SK-N-DZ (cell line): ENCODE results near the gene SCLT1.

ENCODE experiments used
- DNase-seq: peaks from one replicate; pipeline ENCODE4 v3.0.0-alpha.2; 2015; ENCODE audit warnings: low spot score

Gene SCLT1

DNA sequence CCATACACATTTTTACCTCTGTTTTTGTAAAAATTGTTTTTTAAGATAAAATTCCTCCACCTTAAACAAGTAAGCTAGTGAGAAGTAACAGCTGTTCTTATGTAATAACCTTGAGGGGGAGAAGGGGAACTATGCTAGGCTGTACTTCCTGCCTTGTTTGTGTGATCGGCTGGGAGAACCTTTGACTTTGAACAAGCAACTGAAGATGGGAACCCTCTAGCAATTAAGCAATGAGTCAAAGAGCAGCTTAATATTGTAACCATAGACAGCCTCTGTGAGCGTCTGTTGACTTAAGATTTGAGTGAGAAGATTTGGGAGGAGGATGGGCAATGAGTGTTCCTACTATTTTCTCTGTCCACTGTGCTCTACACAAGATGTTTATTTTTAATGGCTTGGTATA, 135.1 kb downstream of the SCLT1 start:
- no peak for DNase-seq

DNA sequence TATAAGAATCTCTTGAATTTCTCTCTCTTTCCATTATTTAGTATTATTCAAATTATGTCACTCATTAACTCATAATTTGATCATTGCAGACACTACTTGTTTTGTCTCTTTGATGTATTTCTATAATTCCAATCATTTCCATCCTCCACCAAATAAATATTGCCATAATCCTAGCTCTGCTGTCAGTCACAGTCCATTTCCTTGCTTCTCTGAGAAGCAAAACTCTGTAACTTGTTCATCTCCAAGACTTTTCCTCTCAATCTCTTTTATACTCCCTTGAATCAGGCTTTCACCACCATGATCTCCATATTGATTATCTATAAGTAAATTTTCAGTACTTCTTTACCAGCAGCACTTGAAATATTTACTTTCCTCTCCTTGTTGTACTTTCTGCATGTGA, 135.9 kb downstream of the SCLT1 start:
- DNase-seq: no peak

DNA sequence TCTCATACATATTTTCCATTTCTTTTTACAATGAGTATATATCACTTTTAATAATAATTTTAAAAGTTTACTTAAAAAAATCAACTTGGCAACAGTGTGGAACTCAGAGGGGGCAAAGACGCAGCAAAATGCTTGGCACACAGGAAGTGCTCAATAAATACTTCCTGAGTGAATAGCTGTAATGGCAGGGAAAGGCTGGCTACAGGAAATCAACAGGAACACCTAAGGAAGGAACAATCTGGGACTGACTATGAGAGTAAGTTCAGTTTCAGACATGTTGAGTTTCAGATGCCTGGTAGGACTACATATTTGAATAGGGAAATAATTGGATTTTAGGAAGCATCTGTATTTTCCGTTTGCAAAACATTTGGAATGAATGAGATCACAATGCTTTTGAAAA, 137.6 kb downstream of the SCLT1 start:
- DNase-seq: no peak

DNA sequence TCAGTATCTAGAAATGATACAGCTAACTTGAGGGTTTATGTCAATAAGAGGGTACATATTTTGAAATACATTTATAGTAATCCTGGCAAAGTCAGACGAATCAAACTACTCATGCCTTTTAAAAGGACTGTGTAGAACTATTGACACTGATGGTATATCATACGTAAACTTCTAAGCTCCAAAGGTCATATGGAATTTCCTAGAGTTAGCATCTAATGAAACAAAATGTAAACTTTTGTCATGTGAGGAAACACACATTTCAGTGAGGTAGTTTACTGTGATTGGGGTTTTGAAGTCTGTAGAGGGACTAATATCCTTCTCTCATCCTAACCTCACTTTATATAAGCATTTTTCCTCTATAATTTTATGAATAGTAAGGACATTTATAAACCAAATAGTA, 138.4 kb downstream of the SCLT1 start:
- DNase-seq: no peak

DNA sequence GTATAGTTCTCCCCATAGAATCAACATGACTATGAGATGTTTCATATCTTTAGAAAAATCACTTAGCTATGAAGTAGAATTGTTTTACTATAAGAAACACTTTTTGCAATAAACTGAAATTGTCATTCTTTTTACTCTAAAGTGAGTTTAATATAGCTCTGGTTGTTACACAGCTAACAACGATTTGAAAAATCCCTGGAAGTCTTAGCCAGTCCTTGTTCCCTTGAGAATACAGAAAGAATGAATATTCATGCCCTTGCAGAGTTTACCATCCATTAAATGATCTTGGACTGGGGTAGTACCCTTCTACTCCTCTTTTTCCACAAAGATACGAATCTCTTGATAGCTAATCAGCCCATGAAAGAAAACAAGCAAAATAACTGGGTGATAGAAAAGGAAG, 142.0 kb downstream of the SCLT1 start:
- DNase-seq: no peak

DNA sequence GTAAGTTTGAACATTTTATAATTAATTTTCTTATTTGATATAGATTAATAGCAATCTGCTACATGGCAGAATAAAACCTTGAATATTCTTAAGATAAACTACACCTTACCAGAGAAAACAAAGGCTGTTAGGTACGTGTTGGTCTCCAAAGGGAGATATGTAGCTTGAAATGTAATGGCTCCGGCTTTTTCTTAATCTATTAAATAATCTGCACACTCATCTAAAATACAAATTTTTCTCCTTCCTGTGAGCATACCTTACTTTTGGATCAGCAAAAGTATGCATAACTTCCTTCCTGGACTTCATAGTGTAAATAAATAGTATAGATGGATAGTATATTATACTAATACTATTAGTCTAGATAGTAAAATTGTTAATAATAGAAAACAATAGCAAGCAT, 142.5 kb downstream of the SCLT1 start:
- DNase-seq: no peak

DNA sequence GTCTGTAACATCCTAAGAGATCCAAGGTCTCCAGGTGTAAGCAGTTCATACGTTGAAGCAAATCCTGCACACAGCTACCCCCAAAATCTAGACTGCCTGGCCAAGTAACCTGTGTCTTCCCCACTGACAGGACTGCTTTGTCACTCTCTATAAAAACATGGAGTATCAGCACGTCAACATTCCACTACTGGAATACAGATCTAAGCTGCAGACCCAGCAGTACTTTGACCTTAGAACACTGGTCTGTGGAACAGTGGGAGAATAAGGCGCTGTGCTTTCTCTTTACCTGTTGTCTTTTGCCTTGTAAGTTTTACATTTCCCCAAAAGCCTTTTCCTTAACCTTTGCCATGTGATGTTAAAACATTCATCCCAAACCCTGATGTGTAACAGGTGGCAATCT, 146.4 kb downstream of the SCLT1 start:
- DNase-seq: no peak

DNA sequence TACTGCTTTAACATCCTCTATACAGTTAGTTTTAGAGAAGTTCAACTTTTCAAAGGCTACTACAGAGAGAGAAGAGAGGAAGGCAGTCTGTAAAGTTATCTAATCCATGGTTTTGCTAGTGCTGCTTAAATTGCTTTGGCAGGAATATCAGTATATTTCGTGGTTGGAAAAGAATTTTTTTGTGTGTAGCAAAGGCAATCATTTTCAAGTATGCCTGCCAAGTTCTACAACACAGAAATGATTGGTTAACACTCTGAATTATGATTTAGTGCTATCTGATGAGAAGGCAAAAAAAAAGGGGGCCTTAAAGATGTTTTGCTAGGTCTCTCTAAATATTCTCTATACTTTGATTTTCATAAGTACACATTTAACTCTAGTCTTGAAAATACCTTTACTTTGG, 150.7 kb downstream of the SCLT1 start:
- no peak for DNase-seq

DNA sequence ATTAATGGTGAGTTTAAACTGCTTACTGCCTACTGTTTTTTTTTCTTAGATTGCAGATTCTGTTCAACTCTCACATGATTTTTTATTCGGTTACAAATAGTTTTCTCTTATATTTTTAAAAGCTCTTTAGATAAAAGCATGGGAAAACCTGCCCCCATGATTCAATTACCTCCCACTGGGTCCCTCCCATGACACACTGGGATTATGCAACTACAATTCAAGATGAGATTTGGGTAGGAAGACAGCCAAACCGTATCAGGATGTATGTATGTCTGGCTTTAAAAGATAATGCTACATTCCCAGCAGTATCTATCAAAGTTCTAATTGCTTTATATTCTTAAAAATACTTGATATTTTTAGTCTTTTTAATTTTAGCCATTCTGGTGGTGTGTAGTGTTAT, 152.4 kb downstream of the SCLT1 start:
- no peak for DNase-seq

DNA sequence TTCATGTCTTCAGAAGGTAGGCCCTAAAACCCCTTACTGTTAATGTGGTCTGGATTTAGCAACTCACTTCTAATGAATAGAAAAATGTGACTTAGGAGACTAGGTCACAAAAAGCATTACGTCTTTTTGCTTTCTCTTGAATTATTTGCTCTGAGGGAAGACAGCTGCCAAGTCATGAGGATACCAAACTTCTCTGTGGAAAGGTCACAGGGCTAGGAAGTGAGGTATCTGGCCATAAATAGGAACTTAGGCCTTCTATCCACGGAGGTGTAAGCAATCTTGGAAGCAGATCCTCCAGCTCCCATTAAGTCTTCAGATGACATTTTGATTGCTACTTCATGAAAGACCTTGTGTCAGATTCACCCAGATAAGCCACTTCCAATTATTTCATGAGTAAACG, 163.3 kb downstream of the SCLT1 start:
- DNase-seq: no peak

DNA sequence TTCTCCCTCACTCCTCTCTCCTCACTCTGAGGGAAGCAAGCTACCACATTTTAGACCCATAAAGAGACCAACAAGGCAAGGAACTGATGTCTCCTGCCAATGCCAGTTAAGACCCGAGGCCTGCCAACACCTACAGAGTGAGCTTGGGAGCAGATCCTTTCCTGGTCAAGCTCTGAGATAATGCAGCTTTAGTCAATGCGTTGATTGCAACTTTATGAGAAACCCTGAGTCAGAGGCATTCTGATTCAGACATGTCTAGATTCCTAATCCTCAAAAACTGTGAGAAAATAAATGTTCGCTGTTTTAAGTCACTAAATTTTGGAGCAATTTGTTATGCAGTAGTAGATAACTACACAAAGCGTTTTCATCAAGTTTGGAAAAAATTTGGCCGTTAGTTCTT, 168.4 kb downstream of the SCLT1 start:
- DNase-seq: no peak

DNA sequence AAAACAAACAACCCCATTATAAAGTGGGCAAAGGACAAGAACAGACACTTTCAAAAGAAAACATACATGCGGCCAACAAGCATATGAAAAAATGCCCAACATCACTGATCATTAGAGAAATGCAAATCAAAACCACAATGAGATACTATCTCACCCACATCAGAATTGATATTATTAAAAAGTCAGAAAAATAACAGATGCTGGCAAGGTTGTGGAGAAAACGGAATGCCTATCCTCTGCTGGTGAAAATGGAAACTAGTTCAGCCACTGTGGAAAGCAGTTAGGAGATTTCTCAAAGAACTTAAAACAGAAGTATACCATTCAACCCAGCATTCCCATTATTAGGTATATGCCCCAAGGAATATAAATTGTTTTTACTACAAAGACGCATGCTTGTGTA, 171.4 kb downstream of the SCLT1 start:
- DNase-seq: no peak

DNA sequence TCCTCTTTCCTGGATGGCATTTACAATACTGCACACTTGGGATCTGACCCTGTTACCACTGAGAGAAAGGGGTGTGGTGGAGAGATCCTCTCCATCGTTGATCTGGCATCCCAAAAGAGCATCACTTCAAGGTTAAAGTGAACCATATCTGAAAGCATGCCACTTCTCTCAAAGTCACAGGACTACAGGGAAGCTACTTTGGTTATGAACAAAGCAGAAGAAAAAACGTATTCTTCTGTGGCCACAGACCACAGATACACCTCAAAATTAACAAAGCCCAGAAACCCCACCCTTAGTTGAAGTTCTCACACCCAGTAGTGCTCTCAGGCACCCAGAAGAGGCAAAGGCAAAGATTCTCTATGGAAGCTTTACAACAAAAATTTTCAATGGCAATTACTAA, 175.6 kb downstream of the SCLT1 start:
- DNase-seq: no peak

DNA sequence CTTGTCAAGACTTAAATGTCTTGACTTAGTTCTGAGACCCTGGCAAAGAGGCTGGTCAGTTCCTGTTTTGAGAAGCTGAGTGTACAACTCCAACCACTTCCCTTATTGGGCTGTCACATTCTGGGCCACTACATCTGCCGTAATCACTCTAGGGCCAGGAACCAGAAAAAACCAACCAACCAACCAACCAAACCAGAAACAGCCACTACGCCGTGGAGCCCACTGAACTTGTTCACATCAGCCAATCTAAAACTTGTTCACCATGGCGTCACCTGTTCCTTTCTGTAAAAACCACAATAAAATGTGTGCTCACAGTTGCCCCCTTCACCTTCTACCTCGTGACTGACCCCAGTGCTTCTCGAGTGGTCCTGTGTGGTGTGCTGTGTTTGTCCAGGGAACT, 176.5 kb downstream of the SCLT1 start:
- DNase-seq: no peak

DNA sequence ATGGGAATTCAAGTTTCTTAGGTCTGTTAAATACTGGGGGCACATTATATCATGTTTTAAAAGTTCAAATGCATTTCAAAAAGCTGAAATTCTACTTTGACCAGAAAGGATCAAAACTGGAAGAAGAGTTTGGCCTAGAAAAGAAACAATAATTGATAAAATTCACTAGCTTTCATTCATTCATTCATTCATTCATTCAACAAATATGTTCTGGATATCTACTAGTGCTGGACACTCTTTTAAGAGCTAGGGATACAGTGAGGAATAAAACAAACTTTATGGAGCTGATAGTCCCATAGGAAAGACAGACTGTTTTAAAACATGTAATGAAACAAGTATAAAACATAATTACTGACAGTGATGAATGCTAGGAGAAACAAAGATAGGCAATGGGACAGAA, 177.8 kb downstream of the SCLT1 start:
- no peak for DNase-seq

DNA sequence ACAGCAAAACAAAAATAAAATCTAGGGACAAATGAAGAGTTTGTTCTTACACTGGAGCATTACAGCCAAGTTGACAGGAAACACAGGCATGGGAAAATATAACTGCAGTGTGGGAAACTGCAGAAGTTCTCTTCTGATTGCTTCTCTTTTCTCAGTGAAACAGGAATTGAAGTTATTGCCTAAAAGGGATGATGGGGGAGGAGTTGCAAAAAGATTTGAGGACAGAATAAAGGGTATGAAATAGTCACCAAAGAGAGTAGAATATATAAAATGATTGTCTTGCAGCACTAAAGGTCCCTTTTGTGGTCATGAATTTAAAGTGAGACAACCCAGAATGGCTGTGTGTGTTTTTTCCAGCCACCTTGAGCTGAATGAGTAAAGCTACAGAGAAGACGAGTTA, 180.1 kb downstream of the SCLT1 start:
- DNase-seq: no peak

DNA sequence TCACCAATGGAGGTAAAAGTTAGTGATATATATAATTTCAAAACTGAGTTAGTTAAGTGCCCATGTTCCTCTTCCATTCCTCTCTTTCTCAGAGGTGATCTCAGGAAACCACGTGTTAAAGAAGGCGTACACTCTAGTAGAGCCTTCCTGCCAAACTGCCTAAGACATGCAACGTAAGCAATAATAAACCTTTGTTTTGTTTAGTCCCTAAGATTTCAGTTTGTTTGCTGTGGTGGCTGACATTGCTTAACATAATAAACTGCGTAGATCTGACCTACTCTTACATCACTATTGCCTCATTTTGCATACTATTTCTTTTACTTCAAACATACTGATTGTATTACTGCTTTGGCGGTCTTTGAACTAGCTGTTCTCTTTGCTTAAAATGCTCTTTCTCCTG, 184.6 kb downstream of the SCLT1 start:
- DNase-seq: no peak

DNA sequence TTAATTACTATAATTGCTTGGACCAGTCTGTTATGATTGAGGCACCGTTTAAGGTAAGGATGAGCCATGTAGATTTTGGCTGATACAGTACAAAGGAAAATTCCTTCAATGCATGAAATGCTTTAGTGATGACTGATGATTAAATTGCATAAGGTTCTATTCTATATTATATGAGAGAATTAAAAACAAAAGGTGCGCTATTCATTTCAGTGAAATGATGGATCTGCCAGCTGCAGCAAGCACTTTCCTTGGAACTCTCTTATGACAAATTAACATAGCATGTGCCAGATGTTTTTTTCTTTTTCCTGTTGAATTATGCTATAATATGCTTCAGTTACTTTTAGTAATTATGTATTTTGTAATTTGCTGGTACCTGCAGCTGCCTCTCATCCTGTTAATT, 185.4 kb downstream of the SCLT1 start:
- no peak for DNase-seq

DNA sequence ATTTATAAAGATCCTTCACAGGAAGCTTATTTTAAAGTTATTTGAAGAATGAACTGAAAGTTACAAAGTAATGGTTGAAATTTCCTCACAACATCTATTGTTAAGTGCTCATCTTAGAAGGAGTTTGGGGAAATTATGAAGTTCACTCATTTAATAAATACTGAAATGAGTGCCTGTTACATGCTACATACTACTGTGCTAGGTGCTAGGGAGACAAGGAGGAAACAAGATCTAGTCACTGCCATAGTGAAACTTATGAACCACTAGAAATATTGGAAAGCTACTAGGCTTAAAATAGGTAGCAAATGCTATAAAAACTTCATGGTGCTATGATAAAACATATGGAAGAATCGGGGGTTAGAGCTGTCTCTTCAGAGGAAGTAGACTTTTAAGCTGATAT, 186.8 kb downstream of the SCLT1 start:
- no peak for DNase-seq

DNA sequence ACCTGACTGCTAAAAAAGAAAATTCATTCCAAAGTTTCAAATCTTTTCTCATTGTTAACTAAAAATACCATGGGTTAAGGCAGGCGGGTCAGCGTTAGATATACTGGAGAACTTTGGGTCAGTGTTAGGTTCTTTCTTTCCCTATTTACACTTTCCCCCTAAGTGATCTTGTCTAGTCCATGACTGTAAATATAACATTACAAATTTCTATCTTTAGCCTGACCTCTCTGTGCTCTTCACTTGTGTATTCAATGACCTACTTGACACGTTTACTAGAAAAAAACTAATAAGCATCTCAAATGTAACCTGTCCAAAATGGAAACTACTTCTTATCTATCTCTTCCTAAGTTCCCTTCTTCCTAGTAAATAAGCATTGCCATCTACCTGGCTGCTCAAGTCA, 188.5 kb downstream of the SCLT1 start:
- DNase-seq: no peak

DNA sequence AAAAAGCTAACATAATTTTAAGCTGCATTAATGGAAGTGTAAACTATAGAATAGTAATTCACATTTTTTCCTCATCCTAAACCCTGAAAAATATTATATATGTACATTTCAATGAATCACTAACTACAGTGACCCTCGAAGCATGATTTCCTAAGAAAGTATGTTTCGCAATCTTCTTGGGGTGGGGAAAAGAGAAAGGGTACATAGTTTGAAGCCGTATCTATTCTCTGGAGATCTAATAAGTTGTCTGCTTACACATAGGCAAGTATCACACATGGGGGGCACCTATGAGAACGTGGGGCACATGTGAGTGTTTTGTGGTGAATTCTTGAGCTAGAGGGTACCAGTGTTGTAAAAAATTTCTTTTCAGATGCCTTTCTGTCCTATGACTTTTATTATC, 212.7 kb downstream of the SCLT1 start:
- DNase-seq: no peak

DNA sequence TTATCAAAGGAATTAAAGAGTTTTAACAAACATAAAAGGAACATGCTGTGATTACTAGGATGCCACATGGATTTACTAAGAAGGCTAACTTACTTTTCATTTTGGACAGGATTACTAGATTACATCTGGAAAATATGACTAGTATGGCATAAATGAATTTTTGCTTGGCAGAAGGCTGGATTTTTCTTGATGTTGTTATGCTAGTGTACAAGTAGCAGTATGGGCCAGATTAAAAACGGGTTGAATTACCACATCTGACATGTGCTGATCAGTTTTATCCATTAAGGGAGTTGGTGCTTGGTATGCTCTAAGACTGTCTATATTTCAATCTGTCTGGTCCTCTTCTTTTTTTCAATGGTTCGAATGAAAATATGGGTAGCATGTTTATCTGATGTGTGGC, 213.4 kb downstream of the SCLT1 start:
- no peak for DNase-seq

DNA sequence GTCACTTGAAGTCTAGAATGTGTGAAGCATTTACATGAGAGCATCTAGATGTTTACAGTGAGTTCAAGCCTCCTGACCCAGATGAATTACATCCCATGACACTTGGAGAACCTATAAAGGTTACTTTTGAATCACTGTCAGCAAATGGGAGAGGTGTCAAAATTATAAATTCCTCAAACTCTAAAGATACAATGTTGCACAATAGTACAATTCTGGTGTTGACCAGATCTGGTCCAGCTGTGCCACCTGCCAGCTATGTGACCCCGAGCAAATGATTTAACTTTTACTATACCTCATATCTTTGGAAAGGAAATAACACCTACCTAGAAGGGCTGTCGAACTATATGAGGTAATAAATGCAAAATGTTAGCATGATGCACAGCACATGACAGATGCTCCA, 214.1 kb downstream of the SCLT1 start:
- DNase-seq: no peak

DNA sequence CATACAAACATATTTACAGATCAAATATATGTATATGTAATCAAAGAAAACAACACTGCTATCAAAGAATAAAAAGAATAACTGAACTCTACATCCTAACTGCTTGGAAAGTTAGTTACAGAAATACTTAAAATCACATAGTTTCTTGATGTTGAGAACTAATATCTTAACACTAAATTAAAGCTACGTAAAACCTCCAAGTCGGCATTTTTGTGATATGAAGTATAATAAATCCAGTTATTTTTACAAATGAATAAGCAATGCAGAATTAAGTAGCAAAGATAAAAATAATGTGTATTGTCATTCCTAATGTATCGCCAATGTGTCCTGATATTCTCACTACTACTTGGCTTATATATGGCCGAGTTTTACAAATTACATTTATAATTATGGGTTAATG, 215.4 kb downstream of the SCLT1 start:
- DNase-seq: no peak

DNA sequence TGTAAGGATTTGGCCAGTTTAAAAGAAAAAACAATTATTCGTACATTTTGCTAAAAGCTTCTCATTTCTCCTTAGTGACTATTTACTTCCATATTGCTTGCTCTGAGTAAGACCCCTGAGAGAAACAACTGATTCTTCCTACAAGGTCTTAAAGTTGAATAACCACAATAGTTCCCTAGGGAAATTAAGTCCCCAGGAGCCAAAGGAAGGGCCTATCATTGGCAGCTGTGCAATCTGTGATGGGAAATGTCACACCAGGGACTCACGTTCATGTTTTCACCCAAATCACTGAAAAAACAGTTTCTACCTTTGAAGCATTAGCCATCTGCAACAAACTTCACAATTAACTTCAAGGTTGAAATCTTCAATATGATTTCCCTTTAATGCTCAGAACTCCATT, 217.1 kb downstream of the SCLT1 start:
- no peak for DNase-seq
